Measurements from ENCODE around the gene GPR153. TPM values are rescaled to one million over a fixed set of nuclear protein-coding genes. Genes with fewer than 3 reads are reported as not detected.

Gene GPR153
- total and polyA plus RNA-seq, 2 of the 8 experiments (the other 6 are each of a cell fraction or from before 2014, with no cell fraction given): 5.7 to 8.1 TPM

- TF ChIP-seq RNF2 (IDR thresholded peaks at IDR 0.05; ENCODE audit: borderline replicate concordance, low read depth, low read length, missing control alignments, poor library complexity, severe bottlenecking) (no peak), POU5F1 (IDR thresholded peaks at IDR 0.05; ENCODE audit: low read depth, low read length) (no peak)
These were observed 18.2 kb upstream of the GPR153 start (continued) for GRCh38 chr1:6279066-6279465.

All from H1 (cell line).